Esophagus muscularis mucosa (tissue), 3 donors: ENCODE measurements around the gene TCEANC2.

Source experiments
- CTCF ChIP-seq, 3 experiments: fragments of 200-600 bp in 2 of 3; fragments of 450-650 bp in 1 of 3; sonication (generic) in 2 of 3; IDR thresholded peaks; one replicate each; pipeline ENCODE4 v1.5.1; 2017 to 2019; ENCODE audit warnings: antibody characterized with exemption in 3 of 3, mild to moderate bottlenecking in 2 of 3, moderate library complexity in 1 of 3
- POLR2A ChIP-seq: fragments of 450-650 bp; IDR thresholded peaks from one replicate; pipeline ENCODE4 v1.6.1; 2017; ENCODE audit warnings: antibody characterized with exemption, moderate library complexity, mild to moderate bottlenecking, low read depth

- peak; percentile 51 to 71 (median 56) for TF ChIP-seq CTCF (IDR thresholded peaks at IDR 0.05)
- TF ChIP-seq POLR2A = no peak
Observed at GRCh38 chr1:54081306-54082270, 28.2 kb downstream of the TCEANC2 start.
